VCaP (cell line): ENCODE measurements around the gene TAS2R43.
"Not testable (repeated sequence)": the region's sequence is repeated elsewhere in the genome, so short reads cannot be mapped to it uniquely, and the experiment has no call there.

Source experiments
- H3K27ac ChIP-seq: fragments of 450-650 bp; 2 replicates; pipeline ENCODE4 v1.5.1; 2017
- TF ChIP-seq, protein P1 (sequence below): fragments of 450-650 bp; conservative IDR thresholded peaks from 2 replicates; pipeline ENCODE4 v1.5.1; 2017; ENCODE audit warnings: mild to moderate bottlenecking, moderate library complexity

TAS2R43 gene

DNA sequence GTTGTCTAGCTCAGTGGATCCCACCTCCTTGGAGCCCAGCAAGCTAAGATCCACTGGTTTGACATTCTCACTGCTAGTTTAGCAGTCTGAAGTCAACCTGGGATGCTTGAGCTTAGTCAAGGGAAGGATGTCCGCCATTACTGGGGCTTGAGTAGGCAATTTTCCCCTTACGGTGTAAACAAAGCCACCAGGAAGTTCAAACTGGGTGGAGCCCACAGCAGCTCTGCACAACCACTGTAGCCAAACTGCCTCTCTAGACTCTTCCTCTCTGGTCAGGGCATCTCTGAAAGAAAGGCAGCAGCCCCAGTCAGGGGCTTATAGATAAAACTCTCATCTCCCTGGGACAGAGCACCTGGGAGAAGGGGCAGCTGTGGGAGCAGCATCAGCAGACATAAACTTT lies 16.7 kb upstream of the TAS2R43 start:
- TF ChIP-seq, protein P1, sequence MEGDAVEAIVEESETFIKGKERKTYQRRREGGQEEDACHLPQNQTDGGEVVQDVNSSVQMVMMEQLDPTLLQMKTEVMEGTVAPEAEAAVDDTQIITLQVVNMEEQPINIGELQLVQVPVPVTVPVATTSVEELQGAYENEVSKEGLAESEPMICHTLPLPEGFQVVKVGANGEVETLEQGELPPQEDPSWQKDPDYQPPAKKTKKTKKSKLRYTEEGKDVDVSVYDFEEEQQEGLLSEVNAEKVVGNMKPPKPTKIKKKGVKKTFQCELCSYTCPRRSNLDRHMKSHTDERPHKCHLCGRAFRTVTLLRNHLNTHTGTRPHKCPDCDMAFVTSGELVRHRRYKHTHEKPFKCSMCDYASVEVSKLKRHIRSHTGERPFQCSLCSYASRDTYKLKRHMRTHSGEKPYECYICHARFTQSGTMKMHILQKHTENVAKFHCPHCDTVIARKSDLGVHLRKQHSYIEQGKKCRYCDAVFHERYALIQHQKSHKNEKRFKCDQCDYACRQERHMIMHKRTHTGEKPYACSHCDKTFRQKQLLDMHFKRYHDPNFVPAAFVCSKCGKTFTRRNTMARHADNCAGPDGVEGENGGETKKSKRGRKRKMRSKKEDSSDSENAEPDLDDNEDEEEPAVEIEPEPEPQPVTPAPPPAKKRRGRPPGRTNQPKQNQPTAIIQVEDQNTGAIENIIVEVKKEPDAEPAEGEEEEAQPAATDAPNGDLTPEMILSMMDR: no peak
- no peak overlapping the region for H3K27ac ChIP-seq

GRCh38 chr12:11107719-11108118 lies 15.6 kb upstream of the TAS2R43 start:
- TF ChIP-seq, protein P1: no peak
- no peak overlapping the region for H3K27ac ChIP-seq

GRCh38 chr12:11106288-11106687 lies 14.2 kb upstream of the TAS2R43 start:
- no peak overlapping the region for H3K27ac ChIP-seq
- TF ChIP-seq, protein P1: no peak

DNA sequence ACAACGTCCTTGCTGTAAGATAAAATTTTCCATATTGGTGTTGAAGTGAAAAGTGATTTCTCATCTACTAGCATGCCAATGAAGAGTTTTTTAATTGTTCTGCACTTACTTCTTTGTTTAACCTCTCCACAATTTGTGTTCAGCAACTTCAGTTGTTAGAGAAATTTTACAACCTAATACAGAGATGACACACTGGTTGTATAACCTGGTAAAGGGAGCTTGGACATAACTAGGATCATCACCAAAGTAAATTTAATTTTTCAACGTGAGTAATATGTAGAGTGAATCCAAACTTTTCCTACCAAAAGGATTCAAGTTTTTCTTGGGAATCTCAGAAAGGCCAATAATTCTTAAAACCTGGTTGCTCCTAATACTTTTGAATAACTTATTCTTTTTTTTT lies 13.4 kb upstream of the TAS2R43 start:
- no peak overlapping the region for H3K27ac ChIP-seq
- TF ChIP-seq, protein P1: no peak

GRCh38 chr12:11094910-11095309 lies 2.8 kb upstream of the TAS2R43 start:
- H3K27ac ChIP-seq: not testable (repeated sequence)

- TF ChIP-seq, protein P1: no peak
- H3K27ac ChIP-seq: no peak overlapping the region
These were observed 2.9 kb downstream of the TAS2R43 start for GRCh38 chr12:11089246-11089645.

DNA sequence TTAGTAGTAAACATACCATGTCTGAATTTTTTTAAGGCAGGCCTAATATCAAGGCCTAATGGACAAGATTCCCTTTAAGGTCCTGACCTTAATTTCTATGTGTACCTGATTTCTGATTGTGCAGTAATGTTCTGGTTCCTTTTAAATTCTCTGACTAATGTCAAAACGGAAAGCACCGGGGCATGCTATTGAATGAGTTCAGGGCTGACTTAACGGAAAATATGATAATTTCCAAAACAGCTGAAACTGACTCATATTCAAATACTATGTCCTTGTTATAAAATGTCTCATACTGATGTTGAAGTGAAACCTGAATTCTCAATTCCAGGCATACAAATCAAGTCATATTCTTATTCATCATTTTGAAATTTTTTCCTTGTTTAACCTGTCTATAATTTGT lies 6.7 kb downstream of the TAS2R43 start:
- TF ChIP-seq, protein P1: no peak

DNA sequence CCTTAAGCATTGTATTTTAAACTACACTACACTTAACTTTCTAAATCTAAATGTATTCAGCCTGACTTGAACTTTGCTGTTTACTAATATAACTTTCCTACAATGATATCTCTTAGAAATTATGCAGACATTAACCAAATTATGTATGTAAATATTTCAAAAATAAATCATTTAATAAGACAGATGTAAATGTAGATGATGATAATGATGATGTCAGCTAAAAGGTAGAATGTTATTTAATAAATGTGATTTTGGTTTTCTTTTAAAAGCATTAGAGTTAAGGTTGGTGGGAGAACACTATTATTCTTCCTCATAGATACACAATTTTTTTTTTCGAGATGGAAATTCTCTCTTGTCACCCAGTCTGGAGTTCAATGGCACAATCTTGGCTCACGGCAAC lies 10.1 kb downstream of the TAS2R43 start:
- H3K27ac ChIP-seq: no peak overlapping the region
- TF ChIP-seq, protein P1: no peak

More for the DNA sequence above, 6.7 kb downstream of the TAS2R43 start:
- no peak overlapping the region for H3K27ac ChIP-seq
